ENCODE measurements around the gene KCNIP3.

GRCh38 chr2:95281071-95281470 is 16.1 kb upstream of the KCNIP3 start:
- no peak for TF ChIP-seq MLX (CRISPR knock-in tag; conservative IDR thresholded peaks at IDR 0.05)
- no peak for TF ChIP-seq MCM5 (IDR thresholded peaks at IDR 0.05; ENCODE audit: low read depth)
- no peak for TF ChIP-seq HOMEZ (CRISPR knock-in tag; IDR thresholded peaks at IDR 0.05)
- TF ChIP-seq ZNF282 (CRISPR knock-in tag; IDR thresholded peaks at IDR 0.05), result no peak
- TF ChIP-seq POLR2AphosphoS5 (IDR thresholded peaks at IDR 0.05; ENCODE audit: control insufficient read depth, insufficient read depth, low read depth, low read length), result no peak
- TF ChIP-seq MAFF (IDR thresholded peaks at IDR 0.05; ENCODE audit: low read length), result no peak
- no peak for TF ChIP-seq MGA (IDR thresholded peaks at IDR 0.05)

Measured in K562 (cell line).